T-cell (primary cell): ENCODE data around the gene NELL1. TPM values are rescaled to one million over a fixed set of nuclear protein-coding genes. Genes with fewer than 3 reads are reported as not detected.

Source experiments
- ATAC-seq, 4 experiments: fragments of 200-7000 bp in 3 of 4; fragments of 150-1000 bp in 1 of 4; cut with Tn5 transposase; replicated peaks in 1 of 4; 1 replicate in 3 of 4; 2 replicates in 1 of 4; pipeline ENCODE4 v1.10.0; 2021; ENCODE audit warnings: moderate library complexity in 3 of 4, mild to moderate bottlenecking in 2 of 4, moderate number of reproducible peaks in 1 of 4
- CTCF ChIA-PET, 2 donors: fragments of 300-600 bp; sonication (Branson Sonifier 250); formaldehyde crosslinking; loops; one replicate each; lab custom pipeline; 2022; ENCODE audit warnings: antibody characterized with exemption in 2 of 2; lab: Charles Lee
- POLR2A ChIA-PET, 2 donors: fragments of 300-600 bp; sonication (Branson Sonifier 250); formaldehyde crosslinking; loops; one replicate each; lab custom pipeline; 2022; ENCODE audit warnings: antibody characterized with exemption in 2 of 2; lab: Charles Lee
- DNase-seq, 35 experiments: peaks; one replicate each; pipeline versions ENCODE4 v3.0.0 to v3.0.0-alpha.2; 2013 to 2023
- H3K27ac ChIP-seq: one replicate; pipeline ENCODE4 v1.5.1; 2013; ENCODE audit warnings: low read length
- H3K27me3 ChIP-seq, 2 experiments: replicated peaks in 1 of 2; 1 replicate in 1 of 2; 2 replicates in 1 of 2; pipeline versions ENCODE4 v1.6.1 to v1.7.0; 2013; ENCODE audit warnings: low read length in 1 of 2, mixed read lengths in 1 of 2; ENCODE audit not compliant: control insufficient read depth in 2 of 2, insufficient read depth in 2 of 2; ENCODE audit errors: extremely low read depth in 1 of 2
- H3K36me3 ChIP-seq, 2 donors: 1 replicate in 1 of 2; 2 replicates in 1 of 2; pipeline versions ENCODE4 v1.6.1 to v1.7.0; 2013; ENCODE audit warnings: low read length in 1 of 2; ENCODE audit not compliant: control insufficient read depth in 2 of 2, insufficient read depth in 1 of 2; ENCODE audit errors: extremely low read depth in 1 of 2
- H3K4me1 ChIP-seq, 2 experiments: 1 replicate in 1 of 2; 2 replicates in 1 of 2; pipeline versions ENCODE4 v1.6.1 to v1.7.0; 2013; ENCODE audit warnings: low read length in 2 of 2, mixed read lengths in 1 of 2; ENCODE audit not compliant: insufficient read depth in 2 of 2, control insufficient read depth in 1 of 2; ENCODE audit errors: extremely low read depth in 1 of 2
- H3K4me3 ChIP-seq, 2 donors: 1 replicate in 1 of 2; 2 replicates in 1 of 2; pipeline versions ENCODE4 v1.5.1 to v1.7.0; 2013; ENCODE audit warnings: mild to moderate bottlenecking in 2 of 2, low read length in 1 of 2, moderate library complexity in 1 of 2; ENCODE audit not compliant: control insufficient read depth in 1 of 2; ENCODE audit errors: extremely low read depth in 1 of 2
- H3K9me3 ChIP-seq: 2 replicates; pipeline ENCODE4 v1.7.0; 2013
- H3K27ac Mint-ChIP-seq, 2 donors: one replicate each; pipeline ENCODE4 v1.8.0; 2020 to 2021; ENCODE audit warnings: mild to moderate bottlenecking in 2 of 2, mixed read lengths in 2 of 2
- H3K27me3 Mint-ChIP-seq, 2 donors: one replicate each; pipeline ENCODE4 v1.8.0; 2021 to 2022; ENCODE audit warnings: mixed read lengths in 2 of 2
- H3K36me3 Mint-ChIP-seq: one replicate; pipeline ENCODE4 v1.8.0; 2021; ENCODE audit warnings: mixed read lengths
- H3K4me1 Mint-ChIP-seq, 3 donors: one replicate each; pipeline ENCODE4 v1.8.0; 2020 to 2022; ENCODE audit warnings: mixed read lengths in 3 of 3, mild to moderate bottlenecking in 1 of 3
- H3K4me3 Mint-ChIP-seq, 3 donors: one replicate each; pipeline ENCODE4 v1.8.0; 2020 to 2022; ENCODE audit warnings: mild to moderate bottlenecking in 3 of 3, mixed read lengths in 3 of 3, moderate library complexity in 3 of 3
- H3K9me3 Mint-ChIP-seq, 3 donors: one replicate each; pipeline ENCODE4 v1.8.0; 2020 to 2022; ENCODE audit warnings: mixed read lengths in 3 of 3
- WGBS: methylation state at CpG from one replicate; pipeline ENCODE4 v1.1.5; 2013; ENCODE audit warnings: missing lambda C conversion rate; ENCODE audit not compliant: insufficient coverage; 5-methylcytosine and 5-hydroxymethylcytosine counted together
- total RNA-seq, 35 experiments: library from RNA in 6 of 35; stranded (reverse) in 6 of 35; fragments of 120-200 nt in 1 of 35; gene quantifications; one replicate each; pipeline versions ENCODE4 v1.2.1 to v1.2.4 and lab custom pipeline; 2013 to 2026

Gene NELL1
- total RNA-seq, 5 donors from 2014 or later (not counting 1 experiment from before 2014, with no cell fraction given) = not detected

DNA sequence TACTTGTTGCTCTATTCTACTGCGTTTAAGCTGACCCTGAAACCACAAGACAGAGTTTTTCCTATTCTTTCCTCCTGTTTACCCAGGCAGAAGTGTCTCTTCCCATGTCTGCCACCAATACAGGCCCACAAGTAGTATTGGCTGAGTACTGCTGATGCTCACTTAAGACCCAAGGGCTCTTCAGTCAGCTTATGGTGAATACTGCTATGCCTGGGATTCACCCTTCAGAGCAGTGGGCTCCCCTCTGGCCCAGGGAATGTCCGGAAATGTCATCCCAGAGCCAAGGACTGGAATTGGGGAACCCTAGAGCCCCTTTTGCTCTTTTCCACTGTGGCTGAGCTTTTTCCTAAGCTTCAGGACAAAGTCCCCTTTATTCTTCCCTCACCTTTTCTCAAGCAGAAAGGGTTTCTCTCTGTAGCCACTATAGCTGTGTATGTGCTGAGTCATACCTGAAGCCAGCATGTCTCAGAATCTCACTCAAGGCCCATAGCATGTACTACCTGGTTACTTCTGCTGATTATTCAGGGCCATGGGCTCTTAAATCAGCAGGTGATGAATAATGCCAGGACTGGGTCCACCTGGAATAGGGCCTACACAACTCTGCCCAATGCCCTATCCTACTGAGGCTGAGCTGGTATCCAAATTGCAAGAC, 777.7 kb downstream of the NELL1 start:
- Mint-ChIP-seq H3K27me3 (no peaks in the 10 kb centered on the region), H3K4me1 (no peaks in the 10 kb centered on the region), H3K27ac (no peak overlapping the region), H3K36me3 (no peaks in the 10 kb centered on the region), H3K9me3 (peaks cover 0 to 22% (median 10%) of the 10 kb centered on the region in 3 donors), H3K4me3 (no peak overlapping the region)
- DNase-seq (no peak), ATAC-seq (no peak)
- H3K9me3 ChIP-seq = no peaks in the 10 kb centered on the region
- POLR2A ChIA-PET = no interaction called here
- WGBS = 75% methylated on average over 2 of the region's 2 CpGs
- no peak overlapping the region for H3K4me3 ChIP-seq
- no peaks in the 10 kb centered on the region for H3K4me1 ChIP-seq
- CTCF ChIA-PET = no interaction called here
- H3K27ac ChIP-seq = no peak overlapping the region
- H3K27me3 ChIP-seq = no peaks in the 10 kb centered on the region
- H3K36me3 ChIP-seq = no peaks in the 10 kb centered on the region

DNA sequence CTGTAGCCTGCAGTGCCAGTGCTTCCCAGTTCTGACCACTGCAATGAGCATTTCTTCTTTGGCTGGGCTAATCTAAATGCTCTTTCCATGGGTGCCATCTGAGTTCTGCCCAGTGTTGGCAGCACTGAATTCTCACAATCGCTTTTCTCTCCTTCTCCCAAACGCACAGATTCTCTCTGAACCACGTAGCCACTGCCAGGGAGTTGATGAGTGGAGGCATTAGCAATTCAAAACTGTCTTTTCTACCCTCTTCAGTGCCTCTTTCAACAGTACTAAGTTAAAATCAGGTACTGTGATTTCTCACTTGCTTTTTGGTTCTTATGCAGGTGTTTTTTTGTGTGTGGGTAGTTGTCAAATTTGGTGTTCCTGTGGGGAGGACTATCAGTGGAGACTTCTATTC, 778.5 kb downstream of the NELL1 start:
- H3K27ac ChIP-seq = no peak overlapping the region
- CTCF ChIA-PET = no interaction called here
- ATAC-seq (no peak), DNase-seq (no peak)
- no peaks in the 10 kb centered on the region for H3K36me3 ChIP-seq
- H3K4me1 ChIP-seq = no peaks in the 10 kb centered on the region
- H3K9me3 ChIP-seq = no peaks in the 10 kb centered on the region
- peaks cover 0 to 26% (median 10%) of the 10 kb centered on the region in 3 donors for H3K9me3 Mint-ChIP-seq
- no peak overlapping the region for H3K4me3 ChIP-seq
- H3K4me1 Mint-ChIP-seq = no peaks in the 10 kb centered on the region
- WGBS = no CpG with 5 or more reads among the region's 3 CpGs
- H3K27me3 Mint-ChIP-seq = no peaks in the 10 kb centered on the region
- no peaks in the 10 kb centered on the region for H3K27me3 ChIP-seq
- POLR2A ChIA-PET = no interaction called here
- H3K4me3 Mint-ChIP-seq = no peak overlapping the region
- no peak overlapping the region for H3K27ac Mint-ChIP-seq
- no peaks in the 10 kb centered on the region for H3K36me3 Mint-ChIP-seq

DNA sequence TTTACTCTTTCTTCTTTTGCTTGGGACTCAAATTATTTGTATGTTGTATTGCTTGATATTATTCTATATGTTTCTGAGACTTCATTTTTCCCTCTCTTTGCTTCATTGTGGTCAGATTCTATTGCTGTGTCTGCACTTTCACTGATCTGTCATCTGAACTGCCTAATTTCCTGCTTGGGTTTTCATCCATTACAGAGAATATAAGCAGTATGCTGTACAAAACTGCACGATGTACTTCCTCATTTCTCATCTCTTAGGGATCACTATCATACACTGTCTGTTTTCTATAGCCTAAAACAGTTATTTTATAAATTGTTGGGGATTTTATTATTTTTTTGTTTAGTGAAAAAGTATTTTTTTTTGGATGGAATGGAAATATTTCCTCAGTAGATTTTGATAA, 786.8 kb downstream of the NELL1 start:
- no CpG with 5 or more reads among the region's 1 CpG for WGBS
- Mint-ChIP-seq H3K36me3 (no peaks in the 10 kb centered on the region), H3K27ac (no peak overlapping the region), H3K27me3 (no peaks in the 10 kb centered on the region), H3K4me1 (no peaks in the 10 kb centered on the region), H3K4me3 (no peak overlapping the region), H3K9me3 (peaks cover 2 to 27% (median 3%) of the 10 kb centered on the region in 3 donors)
- DNase-seq (no peak), ATAC-seq (no peak)
- Histone ChIP-seq H3K4me1 (no peaks in the 10 kb centered on the region), H3K27me3 (no peaks in the 10 kb centered on the region), H3K9me3 (no peaks in the 10 kb centered on the region), H3K36me3 (no peaks in the 10 kb centered on the region), H3K4me3 (no peak overlapping the region), H3K27ac (no peak overlapping the region)
- POLR2A ChIA-PET = no interaction called here
- CTCF ChIA-PET = no interaction called here

DNA sequence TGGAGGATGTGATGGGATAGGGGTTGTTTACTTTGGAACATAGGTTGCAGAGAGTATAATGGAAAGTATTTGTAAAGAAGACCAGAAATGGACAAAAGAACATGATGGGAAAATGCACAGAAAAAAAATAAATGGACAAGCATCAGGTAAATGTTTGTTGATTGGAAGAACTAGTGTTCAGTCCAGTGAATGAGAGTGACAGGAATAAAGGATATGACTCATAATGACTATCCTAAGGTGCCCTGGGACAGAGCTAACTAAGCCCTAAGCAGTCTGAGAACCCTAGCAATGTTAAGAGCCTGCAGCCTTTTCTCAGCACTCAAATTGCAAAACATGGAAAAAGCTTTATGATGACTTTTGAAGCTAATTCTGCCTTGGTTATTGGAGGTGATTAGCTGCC, 790.7 kb downstream of the NELL1 start:
- Mint-ChIP-seq H3K27ac (no peak overlapping the region), H3K9me3 (peaks cover 5 to 18% (median 6%) of the 10 kb centered on the region in 3 donors), H3K36me3 (no peaks in the 10 kb centered on the region), H3K4me1 (no peaks in the 10 kb centered on the region), H3K4me3 (no peak overlapping the region), H3K27me3 (no peaks in the 10 kb centered on the region)
- Histone ChIP-seq H3K4me1 (no peaks in the 10 kb centered on the region), H3K27me3 (no peaks in the 10 kb centered on the region), H3K4me3 (no peak overlapping the region), H3K9me3 (no peaks in the 10 kb centered on the region), H3K36me3 (no peaks in the 10 kb centered on the region), H3K27ac (no peak overlapping the region)
- DNase-seq (no peak), ATAC-seq (no peak)
- CTCF ChIA-PET = interaction anchor here in 1 of 2 donors (0.6 kb wide), 1 partner anchor 1637 kb away, joined by 5 read pairs; no protein-coding TSS in a partner anchor
- POLR2A ChIA-PET = no interaction called here

DNA sequence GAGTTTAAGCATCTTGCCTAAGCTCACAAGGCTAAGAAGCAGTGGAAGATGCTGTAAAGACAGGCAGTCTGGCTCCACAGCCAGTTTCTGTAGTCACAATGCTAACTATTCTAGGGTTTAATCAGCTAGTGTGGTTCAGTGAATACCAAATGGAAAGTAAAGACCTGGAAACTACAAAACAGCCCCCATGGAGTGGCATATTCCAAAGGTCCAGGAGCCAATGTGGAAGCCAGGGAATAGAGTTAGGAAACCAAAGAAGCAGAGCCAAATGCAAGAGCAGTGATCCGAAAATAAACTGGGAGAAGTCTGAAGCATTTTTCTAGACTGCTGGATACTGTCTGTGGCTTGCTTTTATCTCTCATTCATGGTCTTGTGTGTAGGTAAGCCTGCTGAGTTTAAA, 792.3 kb downstream of the NELL1 start:
- WGBS = 83% methylated on average over 1 of the region's 1 CpG
- Mint-ChIP-seq H3K4me1 (no peaks in the 10 kb centered on the region), H3K4me3 (no peak overlapping the region), H3K27me3 (no peaks in the 10 kb centered on the region), H3K9me3 (peaks cover 3 to 19% (median 8%) of the 10 kb centered on the region in 3 donors), H3K36me3 (no peaks in the 10 kb centered on the region), H3K27ac (no peak overlapping the region)
- Histone ChIP-seq H3K4me3 (no peak overlapping the region), H3K27ac (no peak overlapping the region), H3K9me3 (no peaks in the 10 kb centered on the region), H3K36me3 (no peaks in the 10 kb centered on the region), H3K4me1 (no peaks in the 10 kb centered on the region), H3K27me3 (no peaks in the 10 kb centered on the region)
- ATAC-seq (no peak), DNase-seq (no peak)
- CTCF ChIA-PET = no interaction called here
- POLR2A ChIA-PET = no interaction called here

DNA sequence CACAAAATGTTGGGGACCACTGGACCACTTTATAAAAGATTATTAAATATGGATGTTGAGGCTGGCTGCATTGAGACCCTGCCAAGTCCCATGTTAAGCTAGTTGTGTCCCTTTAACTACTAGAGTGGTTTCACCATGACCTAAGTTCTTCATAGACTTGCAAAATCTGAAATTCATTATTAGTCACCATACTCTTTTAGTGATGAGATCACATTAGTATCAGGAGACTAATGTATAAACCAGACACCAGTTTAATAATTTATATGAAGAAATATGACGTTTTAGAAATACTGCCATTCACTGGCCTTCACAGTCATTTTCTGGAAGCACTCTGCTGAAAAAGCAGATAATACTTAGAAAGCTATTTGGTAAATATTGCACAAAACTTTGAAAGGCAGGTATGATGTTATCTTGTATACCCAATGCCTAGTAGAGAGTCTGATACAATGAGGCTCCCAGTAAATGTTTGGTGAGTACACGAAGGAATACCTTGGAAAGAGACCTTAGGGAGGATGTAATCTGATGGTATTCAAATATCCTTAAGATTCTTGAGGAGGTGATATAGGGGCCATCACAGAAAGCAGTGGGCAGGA, 795.3 kb downstream of the NELL1 start:
- CTCF ChIA-PET = no interaction called here
- no peaks in the 10 kb centered on the region for H3K9me3 ChIP-seq
- H3K27me3 Mint-ChIP-seq = no peaks in the 10 kb centered on the region
- no peaks in the 10 kb centered on the region for H3K4me1 Mint-ChIP-seq
- no peaks in the 10 kb centered on the region for H3K4me1 ChIP-seq
- DNase-seq (no peak), ATAC-seq (no peak)
- no CpG with 5 or more reads among the region's 2 CpGs for WGBS
- POLR2A ChIA-PET = no interaction called here
- H3K4me3 Mint-ChIP-seq = no peak overlapping the region
- H3K9me3 Mint-ChIP-seq = peaks cover 3 to 19% (median 13%) of the 10 kb centered on the region in 3 donors
- no peak overlapping the region for H3K4me3 ChIP-seq
- H3K27ac ChIP-seq = no peak overlapping the region
- H3K36me3 Mint-ChIP-seq = no peaks in the 10 kb centered on the region
- H3K27ac Mint-ChIP-seq = no peak overlapping the region
- no peaks in the 10 kb centered on the region for H3K27me3 ChIP-seq
- H3K36me3 ChIP-seq = no peaks in the 10 kb centered on the region
